Endometrial microvascular endothelial cells (primary cell): Measurements from ENCODE around the gene PET117. TPM values are rescaled to one million over a fixed set of nuclear protein-coding genes. Genes with fewer than 3 reads are reported as not detected.
"Not testable (repeated sequence)": the region's sequence is repeated elsewhere in the genome, so short reads cannot be mapped to it uniquely, and the experiment has no call there.

Experiments used
- in situ Hi-C: cut with HindIII; loops from 2 replicates; pipeline ENCODE4 v1.10.0; 2017; ENCODE audit warnings: low sequenced_read_pairs, low pct_unique_long_range_greater_than_20kb; ENCODE audit errors: inconsistent ontology term
- total RNA-seq: library from RNA; depleted of rRNA; stranded (reverse); fragments of >200 nt; gene quantifications from one replicate; pipeline ENCODE4 v1.2.3, GENCODE V29; 2015; ENCODE audit errors: inconsistent ontology term

The PET117 gene
- total RNA-seq, 1 donor from 2014 or later, result 5.3 TPM

GRCh38 chr20:18144541-18145099, 7.0 kb downstream of the PET117 start:
- in situ Hi-C loops, result no loop called here

- in situ Hi-C loops, result no loop called here
Measured at GRCh38 chr20:18154342-18154741, 16.7 kb downstream of the PET117 start.

GRCh38 chr20:18156045-18156444, 18.4 kb downstream of the PET117 start:
- in situ Hi-C loops, result no loop called here

- in situ Hi-C loops, result no loop called here
Measured at GRCh38 chr20:18164356-18164755, 26.7 kb downstream of the PET117 start.

GRCh38 chr20:18165553-18165952, 27.9 kb downstream of the PET117 start:
- in situ Hi-C loops, result no loop called here

GRCh38 chr20:18166241-18166881, 28.7 kb downstream of the PET117 start:
- in situ Hi-C loops, result no loop called here

GRCh38 chr20:18166950-18167349, 29.3 kb downstream of the PET117 start:
- in situ Hi-C loops, result no loop called here

- in situ Hi-C loops, result no loop called here
Measured at GRCh38 chr20:18172379-18172778, 34.7 kb downstream of the PET117 start.

GRCh38 chr20:18174906-18175683, 37.4 kb downstream of the PET117 start:
- in situ Hi-C loops, result no loop called here

- in situ Hi-C loops, result no loop called here
Measured at GRCh38 chr20:18176318-18176785, 38.7 kb downstream of the PET117 start.

- in situ Hi-C loops, result not testable (repeated sequence)
Measured at GRCh38 chr20:18180366-18180765, 42.7 kb downstream of the PET117 start.

GRCh38 chr20:18180815-18181214, 43.2 kb downstream of the PET117 start:
- in situ Hi-C loops, result no loop called here

GRCh38 chr20:18187020-18187419, 49.4 kb downstream of the PET117 start:
- in situ Hi-C loops, result no loop called here

- in situ Hi-C loops, result no loop called here
Measured at GRCh38 chr20:18188434-18188833, 50.8 kb downstream of the PET117 start.

- in situ Hi-C loops, result no loop called here
Measured at GRCh38 chr20:18190338-18191233, 52.9 kb downstream of the PET117 start.

- in situ Hi-C loops, result no loop called here
Measured at GRCh38 chr20:18191306-18191705, 53.6 kb downstream of the PET117 start.
